Kidney epithelial cell (primary cell): ENCODE measurements around the gene HMBS. TPM values are rescaled to one million over a fixed set of nuclear protein-coding genes. Genes with fewer than 3 reads are reported as not detected.

Experiments used
- DNase-seq: peaks from one replicate; pipeline ENCODE4 v3.0.0-alpha.2; 2010; ENCODE audit warnings: low read depth
- H3K27me3 ChIP-seq: 2 replicates; pipeline ENCODE4 v1.6.0; 2011; ENCODE audit warnings: low read length; ENCODE audit not compliant: control insufficient read depth, insufficient read depth
- H3K36me3 ChIP-seq: 2 replicates; pipeline ENCODE4 v1.5.1; 2011; ENCODE audit warnings: low read length; ENCODE audit not compliant: control insufficient read depth, insufficient read depth
- H3K4me3 ChIP-seq: 2 replicates; pipeline ENCODE4 v1.5.1; 2011; ENCODE audit warnings: low read depth, mild to moderate bottlenecking, control low read depth, low read length
- total RNA-seq: library from RNA; depleted of rRNA; stranded (reverse); fragments of >200 nt; gene quantifications from 2 replicates; pipeline ENCODE4 v1.2.3, GENCODE V29; 2015
- TF ChIP-seq, protein P1 (sequence below): IDR thresholded peaks from 2 replicates; pipeline ENCODE4 v1.5.1; 2011; ENCODE audit warnings: mild to moderate bottlenecking, moderate library complexity, low read length, control low read depth, inconsistent platforms; ENCODE audit not compliant: insufficient read depth, poor library complexity, severe bottlenecking

HMBS gene
- total RNA-seq, 1 donor from 2014 or later, result 27.7 TPM

DNA sequence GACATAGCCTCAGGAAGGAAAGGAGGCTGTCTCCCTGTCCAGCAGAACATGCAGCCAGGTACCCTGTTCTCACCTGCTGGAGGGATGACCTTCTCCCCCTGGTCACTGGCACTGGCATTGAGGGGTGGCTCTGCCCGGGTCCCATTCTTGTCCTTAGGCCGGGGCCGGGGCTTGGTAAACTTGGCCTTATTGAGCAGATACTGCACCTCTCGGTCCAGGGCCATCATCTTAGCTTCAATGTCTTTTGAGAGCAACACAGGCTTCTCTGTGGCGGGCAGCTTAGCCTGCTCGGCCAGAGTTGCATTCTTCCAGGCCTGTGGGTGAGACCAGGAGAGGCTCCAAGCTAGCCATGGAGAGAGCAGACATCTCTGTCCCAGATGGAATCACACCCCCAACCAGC is 38.2 kb upstream of the HMBS start:
- H3K36me3 ChIP-seq, result peaks cover 10% of the 10 kb centered on the region
- H3K27me3 ChIP-seq, result no peaks in the 10 kb centered on the region
- no peak for DNase-seq
- no peak overlapping the region for H3K4me3 ChIP-seq
- TF ChIP-seq, protein P1, sequence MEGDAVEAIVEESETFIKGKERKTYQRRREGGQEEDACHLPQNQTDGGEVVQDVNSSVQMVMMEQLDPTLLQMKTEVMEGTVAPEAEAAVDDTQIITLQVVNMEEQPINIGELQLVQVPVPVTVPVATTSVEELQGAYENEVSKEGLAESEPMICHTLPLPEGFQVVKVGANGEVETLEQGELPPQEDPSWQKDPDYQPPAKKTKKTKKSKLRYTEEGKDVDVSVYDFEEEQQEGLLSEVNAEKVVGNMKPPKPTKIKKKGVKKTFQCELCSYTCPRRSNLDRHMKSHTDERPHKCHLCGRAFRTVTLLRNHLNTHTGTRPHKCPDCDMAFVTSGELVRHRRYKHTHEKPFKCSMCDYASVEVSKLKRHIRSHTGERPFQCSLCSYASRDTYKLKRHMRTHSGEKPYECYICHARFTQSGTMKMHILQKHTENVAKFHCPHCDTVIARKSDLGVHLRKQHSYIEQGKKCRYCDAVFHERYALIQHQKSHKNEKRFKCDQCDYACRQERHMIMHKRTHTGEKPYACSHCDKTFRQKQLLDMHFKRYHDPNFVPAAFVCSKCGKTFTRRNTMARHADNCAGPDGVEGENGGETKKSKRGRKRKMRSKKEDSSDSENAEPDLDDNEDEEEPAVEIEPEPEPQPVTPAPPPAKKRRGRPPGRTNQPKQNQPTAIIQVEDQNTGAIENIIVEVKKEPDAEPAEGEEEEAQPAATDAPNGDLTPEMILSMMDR, result no peak

DNA sequence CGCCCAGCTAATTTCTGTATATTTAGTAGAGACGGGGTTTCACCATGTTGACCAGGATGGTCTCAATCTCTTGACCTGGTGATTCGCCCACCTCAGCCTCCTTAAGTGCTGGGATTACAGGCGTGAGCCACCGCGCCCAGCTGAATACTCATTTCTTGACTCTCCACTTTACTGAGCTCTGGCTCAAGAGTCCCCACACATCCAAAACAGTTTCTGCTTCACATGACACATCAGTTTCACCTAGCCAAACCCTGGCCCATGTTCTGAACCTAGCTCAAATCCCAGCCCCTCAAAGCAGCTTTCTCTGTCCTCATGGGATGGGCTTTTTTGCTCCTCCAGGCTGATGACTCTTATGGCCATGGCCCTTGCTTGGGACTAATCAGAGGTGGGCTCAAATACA is 37.5 kb upstream of the HMBS start:
- TF ChIP-seq, protein P1, result no peak
- Histone ChIP-seq H3K36me3 (peaks cover 11% of the 10 kb centered on the region), H3K27me3 (no peaks in the 10 kb centered on the region), H3K4me3 (no peak overlapping the region)
- DNase-seq, result no peak

DNA sequence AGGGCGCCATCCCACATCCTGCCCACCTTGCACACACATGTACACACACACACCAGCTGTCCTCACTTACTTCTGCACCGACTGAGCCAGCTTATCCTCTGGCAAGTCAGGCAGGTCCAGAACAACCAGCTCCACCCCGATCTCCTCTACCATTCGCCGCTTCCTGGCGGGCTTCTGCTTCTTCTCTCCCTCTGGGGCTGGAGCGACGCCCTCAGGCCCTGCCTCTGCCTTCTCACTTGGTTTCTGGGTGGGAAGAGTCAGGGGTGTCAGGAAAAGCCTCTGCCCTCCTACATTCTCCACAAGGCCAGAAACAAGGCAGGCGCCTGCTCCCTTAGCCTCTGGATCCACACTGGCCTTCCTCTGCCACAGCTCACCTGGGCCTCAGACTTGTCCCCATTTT is 36.0 kb upstream of the HMBS start:
- no peaks in the 10 kb centered on the region for H3K27me3 ChIP-seq
- no peak for DNase-seq
- TF ChIP-seq, protein P1, result no peak
- peaks cover 11% of the 10 kb centered on the region for H3K36me3 ChIP-seq
- no peak overlapping the region for H3K4me3 ChIP-seq

DNA sequence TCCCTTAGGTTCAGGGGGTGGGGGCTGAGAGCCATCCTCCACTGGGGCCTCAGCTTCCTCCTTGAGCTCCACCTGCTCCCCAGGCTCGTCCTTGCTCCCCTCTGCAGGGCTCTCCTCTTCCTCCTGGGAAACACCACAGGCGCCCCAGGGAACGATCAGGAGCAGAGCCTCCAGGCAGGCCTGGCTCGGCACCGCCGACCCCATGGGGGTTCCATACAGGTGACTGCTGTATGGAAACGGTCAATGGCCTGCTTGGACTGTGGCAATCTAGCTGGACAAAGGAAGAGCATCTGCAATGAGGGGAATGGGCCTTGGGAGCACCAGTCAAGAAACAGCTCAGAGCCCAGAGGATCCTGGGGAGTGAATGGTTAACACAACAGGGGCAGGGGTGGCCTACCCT is 35.6 kb upstream of the HMBS start:
- TF ChIP-seq, protein P1, result no peak
- Histone ChIP-seq H3K27me3 (no peaks in the 10 kb centered on the region), H3K4me3 (no peak overlapping the region), H3K36me3 (peaks cover 11% of the 10 kb centered on the region)
- DNase-seq, result no peak

DNA sequence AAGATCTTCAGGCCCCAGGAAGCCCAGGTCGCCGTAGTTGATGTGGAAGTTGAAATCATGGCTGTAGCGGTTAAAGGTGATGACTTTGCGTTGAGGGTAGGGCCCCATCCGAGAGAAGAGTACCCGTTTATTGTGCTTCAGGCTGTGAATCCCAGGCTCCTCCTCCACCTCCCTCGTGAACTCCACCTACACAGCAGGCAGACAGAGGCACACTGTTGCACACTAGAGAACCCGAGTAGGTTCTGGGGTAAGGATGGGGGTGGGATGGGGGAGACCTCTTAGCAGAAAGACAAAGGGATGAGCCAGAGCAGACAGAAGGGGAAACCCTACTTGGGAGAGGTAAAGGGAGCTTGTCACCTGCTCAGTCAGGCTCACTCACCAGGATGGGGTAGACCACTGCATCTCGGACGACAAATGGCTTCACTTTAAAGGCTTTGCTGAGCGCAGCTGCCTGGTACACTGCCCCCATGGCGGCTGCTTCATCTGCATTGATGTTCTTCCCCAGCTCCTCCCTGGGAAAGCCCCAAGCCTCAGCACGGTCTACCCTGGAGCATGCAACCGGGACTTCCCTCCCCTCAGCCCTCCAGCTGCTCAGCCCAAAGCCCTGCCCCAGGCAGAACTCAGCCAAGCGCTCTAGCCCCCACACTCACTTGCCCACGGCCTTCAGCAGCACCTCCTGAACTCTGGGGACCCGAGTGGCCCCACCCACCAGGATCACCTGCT is 33.1 kb upstream of the HMBS start:
- no peak overlapping the region for H3K4me3 ChIP-seq
- TF ChIP-seq, protein P1, result no peak
- no peak for DNase-seq
- peaks cover 7% of the 10 kb centered on the region for H3K36me3 ChIP-seq
- no peaks in the 10 kb centered on the region for H3K27me3 ChIP-seq
